Chondrocyte (in vitro differentiated cells): ENCODE measurements around the gene TBC1D5. TPM values are rescaled to one million over a fixed set of nuclear protein-coding genes. Genes with fewer than 3 reads are reported as not detected.

Source experiments
- DNase-seq: peaks from one replicate; pipeline ENCODE4 v3.0.0; 2021; ENCODE audit warnings: mixed read lengths, low spot score
- H3K27ac Mint-ChIP-seq: one replicate; pipeline ENCODE4 v1.8.0; 2021; ENCODE audit warnings: mild to moderate bottlenecking, moderate library complexity, mixed read lengths; ENCODE audit not compliant: unreplicated experiment
- H3K27me3 Mint-ChIP-seq: 2 replicates; pipeline ENCODE4 v1.8.0; 2021; ENCODE audit warnings: low read depth, mixed read lengths
- H3K36me3 Mint-ChIP-seq: 2 replicates; pipeline ENCODE4 v1.8.0; 2021; ENCODE audit warnings: low read depth, mixed read lengths
- H3K4me1 Mint-ChIP-seq: 2 replicates; pipeline ENCODE4 v1.8.0; 2021; ENCODE audit warnings: low read depth, mild to moderate bottlenecking, mixed read lengths
- H3K4me3 Mint-ChIP-seq: one replicate; pipeline ENCODE4 v1.8.0; 2021; ENCODE audit warnings: mild to moderate bottlenecking, moderate library complexity, mixed read lengths; ENCODE audit not compliant: unreplicated experiment
- H3K9me3 Mint-ChIP-seq: 2 replicates; pipeline ENCODE4 v1.8.0; 2021; ENCODE audit warnings: low read depth, mixed read lengths
- CTCF ChIP-seq: fragments of 200-600 bp; sonication (generic); IDR thresholded peaks from 2 replicates; pipeline ENCODE4 v1.5.0; 2021; ENCODE audit warnings: antibody characterized with exemption, mild to moderate bottlenecking, moderate library complexity
- total RNA-seq: library from RNA; stranded (reverse); gene quantifications from 3 replicates; pipeline ENCODE4 v1.2.1, GENCODE V29; 2021

TBC1D5 gene
- total RNA-seq, 1 donor from 2014 or later = 44.6 TPM

- H3K27ac Mint-ChIP-seq = no peak overlapping the region
- no peak for DNase-seq
- H3K4me1 Mint-ChIP-seq = peaks cover 9% of the 10 kb centered on the region
- H3K4me3 Mint-ChIP-seq = no peak overlapping the region
- peaks cover 9% of the 10 kb centered on the region for H3K9me3 Mint-ChIP-seq
- TF ChIP-seq CTCF = no peak
- H3K27me3 Mint-ChIP-seq = no peaks in the 10 kb centered on the region
- H3K36me3 Mint-ChIP-seq = peaks cover 21% of the 10 kb centered on the region
Observed at GRCh38 chr3:17154941-17155340, 587.5 kb downstream of the TBC1D5 start.

GRCh38 chr3:17154221-17154620 is 588.2 kb downstream of the TBC1D5 start:
- no peak for TF ChIP-seq CTCF

GRCh38 chr3:17153209-17153608 is 589.2 kb downstream of the TBC1D5 start:
- Mint-ChIP-seq H3K4me1 (peaks cover 9% of the 10 kb centered on the region), H3K4me3 (no peak overlapping the region), H3K27ac (no peak overlapping the region), H3K9me3 (peaks cover 9% of the 10 kb centered on the region), H3K36me3 (peaks cover 21% of the 10 kb centered on the region), H3K27me3 (no peaks in the 10 kb centered on the region)
- TF ChIP-seq CTCF = no peak
- DNase-seq = no peak

More at GRCh38 chr3:17154221-17154620, 588.2 kb downstream of the TBC1D5 start:
- Mint-ChIP-seq H3K9me3 (peaks cover 9% of the 10 kb centered on the region), H3K36me3 (peaks cover 21% of the 10 kb centered on the region), H3K4me1 (peaks cover 9% of the 10 kb centered on the region), H3K4me3 (no peak overlapping the region), H3K27me3 (no peaks in the 10 kb centered on the region), H3K27ac (no peak overlapping the region)
- no peak for DNase-seq

GRCh38 chr3:17151598-17152373 is 590.6 kb downstream of the TBC1D5 start:
- Mint-ChIP-seq H3K4me3 (no peak overlapping the region), H3K27me3 (no peaks in the 10 kb centered on the region), H3K4me1 (no peaks in the 10 kb centered on the region), H3K27ac (no peak overlapping the region), H3K36me3 (peaks cover 21% of the 10 kb centered on the region), H3K9me3 (peaks cover 9% of the 10 kb centered on the region)
- no peak for TF ChIP-seq CTCF
- no peak for DNase-seq

GRCh38 chr3:17149076-17149475 is 593.4 kb downstream of the TBC1D5 start:
- Mint-ChIP-seq H3K27ac (no peak overlapping the region), H3K27me3 (no peaks in the 10 kb centered on the region)

More at GRCh38 chr3:17149076-17149475, 593.4 kb downstream of the TBC1D5 start:
- TF ChIP-seq CTCF = no peak
- H3K4me3 Mint-ChIP-seq = no peak overlapping the region
- DNase-seq = no peak
- peaks cover 14% of the 10 kb centered on the region for H3K36me3 Mint-ChIP-seq
- no peaks in the 10 kb centered on the region for H3K4me1 Mint-ChIP-seq
- H3K9me3 Mint-ChIP-seq = peaks cover 9% of the 10 kb centered on the region
